HG03439 (cell line): Measurements from ENCODE around the gene PLCB1.
"Not testable (repeated sequence)": the region's sequence is repeated elsewhere in the genome, so short reads cannot be mapped to it uniquely, and the experiment has no call there.

ENCODE experiments used
- ATAC-seq: cut with Tn5 transposase; IDR thresholded peaks from one replicate; pipeline ENCODE4 v1.9.1; 2021; ENCODE audit warnings: mild to moderate bottlenecking, moderate library complexity; ENCODE audit not compliant: unreplicated experiment

The PLCB1 gene

DNA sequence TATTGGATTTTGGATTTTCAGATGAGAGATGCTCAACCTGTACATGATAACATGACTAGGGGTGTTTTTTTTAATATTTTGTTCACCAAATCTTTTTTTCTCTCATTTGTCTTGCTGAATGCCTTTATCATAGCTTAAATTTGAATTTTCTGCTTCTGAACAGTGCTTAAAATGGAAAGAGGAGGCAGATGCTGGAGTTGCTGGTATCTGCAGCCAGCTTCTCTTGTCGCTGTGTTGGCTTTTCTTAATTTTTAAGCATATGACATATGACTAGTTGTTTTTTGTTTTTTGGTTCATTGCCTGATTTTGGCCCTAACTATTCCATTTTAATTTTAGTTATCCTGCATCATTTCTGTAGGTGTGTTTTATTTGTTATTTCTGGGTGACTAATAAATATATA lies 196.1 kb downstream of the PLCB1 start:
- ATAC-seq: no peak

DNA sequence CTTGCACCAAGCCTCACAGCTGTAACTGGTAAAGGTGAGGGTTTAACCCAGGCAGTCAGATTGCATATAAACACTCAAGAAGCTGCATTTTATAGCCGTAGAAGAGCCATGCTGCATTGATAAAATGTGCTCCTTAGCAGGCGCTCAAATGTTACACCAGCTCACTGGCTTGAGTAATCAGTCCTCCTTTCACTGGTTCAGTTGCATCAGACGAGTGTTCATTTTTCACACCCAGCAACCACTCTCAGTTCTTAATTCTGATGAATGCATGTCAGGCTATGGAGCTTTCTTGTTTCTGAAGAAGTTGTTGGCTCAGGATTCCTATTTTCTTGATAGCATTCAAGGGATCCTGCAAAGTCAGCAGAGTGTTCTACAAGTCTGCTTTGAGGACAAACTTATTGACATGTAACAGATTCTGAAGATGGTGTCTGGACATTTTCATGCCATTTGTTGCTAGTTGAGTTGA lies 198.3 kb downstream of the PLCB1 start:
- ATAC-seq: no peak

DNA sequence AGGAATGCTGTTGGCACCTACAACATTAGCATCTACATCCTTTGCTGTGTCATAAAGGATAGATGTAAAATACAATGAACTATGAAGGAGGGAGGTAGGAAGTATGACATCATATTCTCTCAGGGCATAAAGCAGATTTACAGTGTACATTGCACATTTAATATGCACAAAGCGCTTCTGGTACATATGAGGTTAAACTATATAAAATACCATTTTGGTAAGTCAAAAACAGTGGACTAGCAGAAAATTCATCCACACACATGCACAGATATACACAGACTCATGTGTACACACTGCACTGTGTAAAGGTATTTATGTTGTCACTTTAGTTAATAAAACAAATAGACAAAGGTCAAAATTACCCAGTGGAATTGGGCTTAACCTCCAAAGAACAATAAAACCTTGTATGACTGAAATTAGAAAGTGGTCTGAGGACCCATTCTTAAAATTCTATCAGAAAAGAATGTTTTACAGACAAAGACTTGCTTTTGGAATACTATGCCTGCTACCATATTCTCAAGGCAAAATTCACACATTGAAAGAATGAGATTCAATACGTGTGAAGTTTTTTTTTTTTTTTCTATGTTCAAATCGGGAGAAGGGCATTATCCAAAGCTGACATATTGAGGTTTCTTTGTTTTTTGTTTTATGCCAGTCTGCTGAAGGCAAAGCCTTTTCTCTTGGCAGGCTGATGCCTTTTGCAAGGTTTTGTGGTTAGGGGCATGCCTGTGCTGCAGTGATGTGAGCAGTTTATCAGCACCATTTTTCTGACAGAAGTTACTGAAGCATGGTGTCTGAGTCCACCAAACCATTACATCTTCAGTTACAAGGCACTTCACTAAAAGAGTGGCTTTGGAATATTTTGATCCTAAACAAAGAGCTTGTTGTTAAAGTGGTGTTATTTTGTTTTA lies 199.0 kb downstream of the PLCB1 start:
- no peak for ATAC-seq

DNA sequence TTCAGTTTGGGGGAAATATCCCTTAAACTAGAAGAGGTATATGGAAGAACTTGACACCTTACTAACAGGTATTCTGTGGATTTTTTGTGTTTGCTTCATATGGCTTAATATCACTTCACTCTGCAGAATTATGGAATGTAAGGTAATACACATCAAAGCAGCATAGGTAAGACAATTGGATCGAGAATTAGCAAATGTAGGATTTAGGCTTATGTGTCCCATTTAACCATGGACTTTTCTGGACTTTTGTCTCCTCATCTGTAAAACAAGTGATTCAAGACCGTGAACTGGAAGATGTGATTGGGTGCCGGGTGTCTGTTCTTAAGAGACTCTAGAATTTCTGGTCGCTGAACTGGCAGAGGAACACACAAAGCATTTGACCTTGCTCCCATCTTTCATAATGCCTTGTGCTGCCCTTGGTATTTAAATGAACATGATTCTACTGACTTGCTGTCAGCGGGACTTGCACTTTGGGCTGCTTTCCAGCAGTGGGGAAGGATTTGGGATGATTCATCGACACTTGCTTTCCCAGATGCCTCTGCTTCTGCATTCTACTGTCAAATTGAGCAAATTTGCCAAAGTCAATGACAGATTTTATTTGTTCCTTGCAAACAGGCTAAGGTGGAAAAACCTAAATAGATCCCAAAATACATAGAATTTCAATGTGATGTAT lies 199.8 kb downstream of the PLCB1 start:
- ATAC-seq: no peak

DNA sequence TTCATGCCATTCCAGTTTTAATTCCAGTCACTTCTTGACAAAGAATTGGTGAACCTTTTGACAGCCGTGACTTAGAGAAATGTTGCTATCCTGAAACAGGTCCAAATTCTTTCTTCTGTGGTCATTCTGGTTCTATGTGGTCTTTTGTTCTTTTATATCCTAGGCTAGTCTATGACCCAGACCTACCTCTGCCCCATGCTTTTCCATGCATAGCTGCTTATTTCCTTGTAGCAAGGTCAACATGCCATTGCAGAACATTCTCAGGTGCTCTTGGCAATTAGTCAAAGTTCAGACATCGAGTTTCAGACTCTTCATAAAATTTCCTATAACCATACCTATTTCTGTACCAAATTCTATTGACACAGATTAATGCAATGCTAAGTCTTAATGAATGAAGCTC lies 202.6 kb downstream of the PLCB1 start:
- no peak for ATAC-seq

DNA sequence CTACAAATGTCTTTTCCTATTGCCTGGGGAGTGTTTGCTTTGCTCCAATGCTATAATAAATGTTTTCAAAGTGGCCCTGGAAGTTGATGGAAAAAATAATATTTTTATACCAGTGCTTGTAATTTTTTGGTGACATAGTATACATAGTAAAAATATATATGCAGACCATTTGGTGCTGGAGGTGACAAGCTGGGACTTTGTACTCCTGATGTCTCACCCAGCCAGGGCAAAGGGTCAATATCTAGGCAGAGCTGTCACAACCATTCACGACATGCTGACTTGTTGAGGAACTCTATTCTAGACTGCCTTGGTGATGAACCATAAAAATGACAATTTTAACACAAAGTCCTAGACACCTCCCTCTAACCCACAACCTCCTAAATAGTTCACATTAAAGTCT lies 203.0 kb downstream of the PLCB1 start:
- no peak for ATAC-seq

DNA sequence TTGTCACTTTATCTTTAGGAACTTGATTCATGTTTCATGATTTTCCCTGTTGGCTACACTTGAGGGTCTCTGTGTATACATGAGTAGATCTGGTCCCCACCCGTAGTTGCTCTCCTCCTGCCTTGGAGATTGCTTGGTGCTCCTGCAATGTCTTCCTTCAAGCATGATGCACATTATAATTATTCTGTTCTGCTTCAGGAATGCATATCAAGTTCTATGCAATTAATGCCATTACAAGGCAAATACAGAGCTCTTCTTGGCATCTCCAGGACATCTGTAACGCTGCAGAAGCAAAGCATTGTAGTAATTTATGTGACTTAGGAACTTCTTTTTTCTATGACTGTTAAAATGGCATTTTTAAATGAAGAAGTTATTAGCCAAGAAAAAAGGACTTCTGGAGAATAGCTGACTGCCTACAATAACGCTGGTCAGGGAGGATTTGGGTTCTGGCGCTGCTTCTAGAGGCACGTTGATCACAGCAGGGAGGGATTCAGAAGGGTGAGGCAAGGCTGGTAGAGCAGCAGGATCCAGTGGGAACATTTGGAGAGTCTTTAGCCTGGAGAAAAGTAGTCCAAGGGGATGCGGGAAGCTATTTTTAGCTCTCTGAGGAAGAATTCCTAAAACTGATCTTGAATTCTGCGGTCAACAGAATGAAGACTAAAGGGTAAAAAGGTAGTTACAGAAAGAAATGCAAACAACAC lies 203.6 kb downstream of the PLCB1 start:
- ATAC-seq: no peak

DNA sequence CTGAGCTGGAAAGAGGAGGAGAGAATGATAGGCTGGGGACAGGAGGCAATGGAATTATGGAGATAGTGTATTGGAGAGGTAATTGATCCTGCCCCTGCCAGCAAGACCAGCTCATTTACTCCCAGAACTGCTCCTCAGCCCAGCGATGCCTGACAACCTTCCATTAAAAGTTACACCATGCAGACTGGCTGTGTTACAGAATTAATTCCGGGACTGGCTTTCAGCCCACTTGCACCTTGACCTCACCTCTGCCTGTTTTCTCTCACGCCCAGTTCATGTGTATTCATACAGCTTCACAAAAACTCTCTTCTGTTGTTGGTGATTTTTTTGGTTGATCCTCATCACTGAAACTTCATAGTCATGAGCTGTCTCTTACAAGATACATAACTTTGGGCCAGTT lies 207.3 kb downstream of the PLCB1 start:
- ATAC-seq: no peak

DNA sequence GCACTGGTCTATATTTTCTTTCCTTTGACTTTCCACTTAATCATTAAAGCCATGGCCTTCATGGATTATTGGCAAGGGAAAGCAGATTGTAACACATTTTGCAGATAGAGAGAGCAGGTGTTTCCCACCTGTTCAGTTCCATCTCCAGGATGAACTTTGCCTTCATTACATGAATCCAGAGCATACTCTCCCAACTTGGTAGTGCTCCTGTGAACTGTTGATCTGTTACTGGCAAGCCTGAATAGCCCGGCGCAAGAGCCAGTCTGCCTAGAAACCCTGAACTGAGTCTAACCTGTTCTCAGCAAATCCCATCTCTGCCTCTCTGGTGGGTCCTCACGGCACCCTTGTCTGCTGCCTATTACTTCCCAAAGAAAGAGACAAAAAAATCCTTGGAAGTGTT lies 210.3 kb downstream of the PLCB1 start:
- ATAC-seq: no peak

DNA sequence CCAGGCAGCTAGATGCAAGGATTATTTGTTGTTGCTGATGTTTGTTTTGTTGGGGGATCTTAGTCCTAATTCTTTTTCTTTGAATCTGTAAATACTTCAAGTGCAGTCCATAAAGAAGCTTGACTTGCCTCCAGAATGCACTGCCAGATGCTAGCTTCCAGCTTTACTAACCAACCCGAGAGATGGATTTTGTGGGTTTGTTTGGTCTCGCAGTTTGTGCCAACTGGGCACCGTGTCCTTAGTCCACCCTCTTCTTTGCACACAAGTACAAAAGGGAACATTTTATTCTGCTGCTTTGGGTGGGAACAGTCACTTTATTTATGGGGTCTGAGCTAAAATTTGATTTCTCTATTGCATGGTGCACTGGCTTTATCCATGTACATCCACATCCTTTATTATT lies 212.0 kb downstream of the PLCB1 start:
- ATAC-seq: no peak

DNA sequence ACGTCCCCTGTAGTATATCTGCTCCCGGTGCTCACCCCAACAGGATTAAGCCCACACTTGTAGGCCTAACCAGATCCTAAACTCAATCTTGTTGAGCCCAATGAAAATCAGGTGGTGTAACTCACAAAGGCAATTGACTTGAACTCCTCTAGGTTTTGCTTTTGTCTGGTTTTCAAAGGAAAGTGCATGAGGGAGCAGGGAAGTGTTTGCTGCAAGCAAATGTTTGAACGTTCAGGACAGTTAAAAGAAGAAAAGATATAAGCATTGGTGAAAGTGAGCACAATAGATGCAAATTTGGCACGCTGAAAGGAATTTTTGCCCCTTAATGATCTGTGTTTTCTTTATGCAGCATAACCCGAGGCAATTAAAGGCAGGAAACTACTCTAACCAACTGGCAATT lies 212.6 kb downstream of the PLCB1 start:
- no peak for ATAC-seq

DNA sequence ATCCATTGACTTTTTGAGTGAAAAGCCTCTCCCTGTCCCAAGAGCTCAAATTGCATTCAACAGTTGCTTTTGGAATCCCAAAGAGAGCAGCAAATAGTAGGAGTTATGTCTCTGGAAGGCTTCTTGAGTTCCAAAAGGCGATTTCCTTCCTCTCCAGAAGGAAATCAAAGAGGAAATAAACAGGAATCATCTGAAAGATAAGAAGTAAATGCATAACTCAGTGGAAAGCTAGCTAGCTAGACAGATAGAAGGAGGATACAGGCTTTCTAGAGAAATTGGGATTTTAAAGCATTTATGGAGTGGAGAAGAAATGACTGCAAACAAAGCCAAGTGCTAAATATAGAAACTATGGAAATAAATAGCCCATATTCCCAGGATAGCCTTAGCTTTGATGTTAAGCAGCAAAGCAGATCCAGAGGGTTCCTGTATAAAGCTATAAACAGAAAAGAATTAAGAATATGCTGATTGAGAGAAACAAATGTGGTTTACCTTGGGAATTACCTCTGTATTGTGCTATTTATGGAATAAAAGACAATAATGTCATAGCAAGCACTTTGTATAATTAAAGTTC lies 214.7 kb downstream of the PLCB1 start:
- no peak for ATAC-seq

DNA sequence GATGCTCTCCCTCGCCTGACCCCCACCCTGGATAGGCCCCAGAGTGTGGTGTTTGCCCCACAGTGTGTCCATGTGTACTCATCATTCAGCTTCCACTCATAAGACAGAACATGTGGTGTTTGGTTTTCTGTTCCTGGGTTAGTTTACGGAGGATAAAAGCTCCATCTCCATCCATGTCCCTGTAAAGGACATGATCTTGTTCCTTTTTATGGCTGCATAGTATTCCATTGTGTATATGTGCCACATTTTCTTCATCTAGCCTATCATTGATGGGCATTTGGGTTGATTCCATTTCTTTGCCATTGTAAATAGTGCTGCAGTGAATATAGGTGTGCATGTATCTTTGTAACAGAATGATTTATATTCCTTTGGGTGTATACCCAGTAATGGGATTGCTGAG lies 218.2 kb downstream of the PLCB1 start:
- ATAC-seq: not testable (repeated sequence)

DNA sequence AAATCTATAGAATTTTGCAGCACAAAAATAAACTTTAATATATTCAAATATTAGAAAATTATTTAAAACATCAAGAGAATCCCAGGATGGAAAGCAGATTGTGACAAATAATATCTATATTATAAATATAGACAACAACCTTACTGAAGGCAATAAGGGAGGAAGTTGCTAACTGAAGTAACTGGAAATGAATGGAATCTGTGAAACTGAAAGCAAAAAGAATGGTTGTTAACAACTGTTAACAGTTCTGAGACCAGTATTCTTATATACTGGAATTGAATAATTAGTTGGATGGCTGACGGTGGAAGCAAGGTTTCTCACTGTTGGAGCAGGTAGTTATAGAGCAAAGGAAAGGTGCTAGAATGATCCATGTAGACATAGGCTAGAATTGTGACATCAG lies 220.4 kb downstream of the PLCB1 start:
- ATAC-seq: no peak

DNA sequence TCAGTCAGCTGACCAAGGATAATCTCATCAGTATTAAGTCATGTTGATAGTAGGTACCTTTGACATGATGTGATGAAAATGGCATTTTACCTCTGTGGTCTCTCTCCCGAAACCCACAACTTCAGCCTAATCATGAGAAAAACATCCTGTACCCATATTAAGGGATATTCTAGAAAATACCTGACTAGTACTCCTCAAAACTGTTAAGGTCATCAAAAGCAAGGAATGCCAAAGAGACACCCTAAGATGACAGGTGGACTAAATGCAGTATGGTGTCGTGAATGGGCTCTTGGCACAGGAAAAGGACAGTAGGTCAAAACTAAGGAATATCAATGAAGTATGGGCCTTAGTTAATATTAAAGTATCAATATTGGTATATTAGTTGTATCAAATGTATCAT lies 221.4 kb downstream of the PLCB1 start:
- ATAC-seq: no peak

DNA sequence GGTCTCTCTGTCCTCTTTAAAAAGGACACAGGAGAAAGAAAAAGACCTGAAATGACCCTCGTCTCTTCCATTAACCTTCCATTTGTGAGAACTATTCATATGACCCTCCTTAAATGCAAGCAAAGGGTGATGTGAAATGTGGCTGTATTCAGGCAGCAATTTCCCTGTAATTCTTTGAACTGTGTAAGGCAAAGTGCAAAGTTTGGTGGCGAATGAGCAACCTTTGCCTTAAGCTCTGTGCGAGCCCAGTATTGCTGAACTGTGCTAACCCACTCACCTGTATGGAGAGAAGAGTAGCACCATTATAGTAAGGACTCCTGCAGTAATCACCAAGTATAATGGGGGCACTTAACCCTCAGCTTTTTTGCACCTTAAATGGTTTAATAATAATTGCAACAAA lies 223.4 kb downstream of the PLCB1 start:
- no peak for ATAC-seq

DNA sequence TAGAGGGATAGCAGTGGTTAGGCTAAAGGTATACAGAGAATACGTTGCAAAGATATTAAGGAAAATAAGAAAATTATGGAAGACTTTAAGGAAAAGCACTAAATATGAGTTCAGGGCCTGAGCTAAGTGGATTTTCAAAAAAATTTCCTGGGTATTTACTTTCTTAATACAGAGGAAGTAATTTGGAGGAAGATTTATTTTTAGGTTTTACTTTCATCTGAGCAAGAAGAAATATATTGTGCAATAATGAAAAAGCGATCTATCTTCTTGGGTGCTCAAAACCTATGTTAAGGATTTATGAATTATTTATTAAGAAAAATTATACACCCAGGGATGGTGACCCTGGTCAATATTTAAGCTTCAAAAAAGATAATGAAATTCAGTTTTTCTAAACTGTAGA lies 224.7 kb downstream of the PLCB1 start:
- no peak for ATAC-seq

DNA sequence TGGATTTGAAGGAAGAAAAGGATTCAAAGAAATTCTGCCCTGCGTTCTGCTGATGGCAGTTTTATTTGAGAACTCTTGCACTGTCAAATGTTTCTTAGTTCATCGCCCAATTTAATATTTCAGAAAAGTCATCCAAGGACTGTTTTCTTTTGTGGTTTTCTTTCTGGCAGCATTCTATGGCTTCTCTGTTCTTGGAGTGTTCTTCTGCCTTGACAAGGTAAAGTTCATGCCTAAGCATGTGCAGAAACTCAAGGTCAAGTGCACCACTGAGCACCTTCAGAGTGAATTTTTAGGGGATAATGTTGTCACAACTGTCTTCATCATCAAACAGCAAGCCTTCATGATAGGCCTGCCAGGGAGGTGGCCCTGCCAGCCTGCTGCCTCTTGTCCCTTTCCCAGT lies 225.6 kb downstream of the PLCB1 start:
- ATAC-seq: no peak

DNA sequence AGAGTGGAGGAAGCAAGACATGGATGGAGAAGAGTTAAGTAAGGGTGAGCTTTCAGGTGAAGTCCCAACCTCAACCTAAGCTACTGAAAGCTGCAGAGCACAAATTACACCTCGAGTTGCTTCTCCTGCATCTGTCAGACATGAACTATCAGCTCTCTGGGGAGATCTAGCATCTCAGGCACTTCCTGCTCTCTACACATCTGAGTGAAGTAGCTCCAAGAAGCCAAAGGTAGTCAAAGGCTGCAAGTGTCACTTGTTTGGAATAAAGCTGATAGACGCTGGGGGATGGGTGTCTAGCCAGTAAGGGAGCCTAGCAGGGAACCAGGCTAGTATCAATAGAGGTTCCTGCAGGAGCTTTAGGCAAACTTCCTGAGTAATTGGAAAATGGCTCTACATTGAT lies 228.0 kb downstream of the PLCB1 start:
- no peak for ATAC-seq

DNA sequence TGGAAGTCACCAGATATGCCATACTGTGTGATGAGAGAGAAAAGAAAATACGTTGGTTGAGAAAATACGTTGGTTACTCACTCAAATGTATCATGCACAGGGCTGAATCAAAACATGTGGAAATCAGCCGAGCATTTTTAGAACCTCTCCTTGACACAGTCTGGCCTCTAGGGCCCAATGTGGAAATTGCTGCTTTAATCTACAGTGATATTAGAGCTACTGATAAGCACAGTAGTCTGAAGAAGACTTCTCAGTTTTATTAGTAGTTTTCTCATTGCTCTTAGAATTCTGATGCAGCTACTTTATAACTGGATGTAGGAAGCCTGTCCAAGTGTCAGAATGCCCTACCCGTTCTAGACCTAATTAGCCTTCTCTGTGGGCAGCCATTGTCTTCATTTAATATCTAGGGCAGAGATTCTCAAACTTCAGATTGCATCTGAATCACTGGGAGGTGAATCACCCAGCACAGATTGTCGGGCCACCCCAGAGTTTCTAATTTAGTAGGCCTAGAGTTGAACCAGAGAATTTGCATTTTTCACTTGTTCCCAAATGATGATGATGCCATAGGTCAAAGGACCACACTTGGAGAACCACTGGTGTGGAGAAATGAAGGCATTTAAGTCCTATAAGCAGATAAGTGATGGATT lies 229.1 kb downstream of the PLCB1 start:
- ATAC-seq: no peak

DNA sequence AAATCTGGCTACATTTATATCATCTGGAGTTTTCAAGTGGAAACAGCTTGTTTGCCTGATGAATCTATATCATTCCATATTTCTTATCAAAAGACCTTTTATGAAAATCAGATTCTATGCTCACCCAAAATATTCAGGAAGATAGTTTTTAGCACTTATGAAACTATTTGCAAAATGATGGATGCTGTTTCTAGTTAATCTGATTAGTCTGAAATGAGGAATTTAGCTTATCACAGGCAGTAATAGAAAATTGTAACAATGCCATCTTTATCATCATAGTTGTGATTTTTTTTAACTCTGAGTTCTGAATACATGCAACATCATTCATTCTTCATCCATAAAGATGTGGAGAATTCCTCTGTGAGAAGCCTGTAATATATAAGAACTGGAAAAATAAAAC lies 229.7 kb downstream of the PLCB1 start:
- no peak for ATAC-seq
